Adrenal gland (tissue), 5 donors: ENCODE measurements around the gene HMGCLL1.

ENCODE experiments used
- POLR2A ChIP-seq, 2 donors: fragments of 450-650 bp; IDR thresholded peaks; one replicate each; pipeline ENCODE4 v1.6.1; 2017; ENCODE audit warnings: antibody characterized with exemption in 2 of 2, mild to moderate bottlenecking in 2 of 2, moderate library complexity in 1 of 2
- TF ChIP-seq, protein P1 (sequence below), 6 experiments: fragments of 450-650 bp in 4 of 6; fragments of 200-600 bp in 2 of 6; sonication (generic) in 1 of 6; IDR thresholded peaks; 1 replicate in 5 of 6; 2 replicates in 1 of 6; pipeline versions ENCODE4 v1.5.1 to v1.8.0; 2016 to 2021; ENCODE audit warnings: antibody characterized with exemption in 6 of 6, mild to moderate bottlenecking in 2 of 6, moderate library complexity in 1 of 6
- donor health status: DM: no; HTN: no; CAD: no.

DNA sequence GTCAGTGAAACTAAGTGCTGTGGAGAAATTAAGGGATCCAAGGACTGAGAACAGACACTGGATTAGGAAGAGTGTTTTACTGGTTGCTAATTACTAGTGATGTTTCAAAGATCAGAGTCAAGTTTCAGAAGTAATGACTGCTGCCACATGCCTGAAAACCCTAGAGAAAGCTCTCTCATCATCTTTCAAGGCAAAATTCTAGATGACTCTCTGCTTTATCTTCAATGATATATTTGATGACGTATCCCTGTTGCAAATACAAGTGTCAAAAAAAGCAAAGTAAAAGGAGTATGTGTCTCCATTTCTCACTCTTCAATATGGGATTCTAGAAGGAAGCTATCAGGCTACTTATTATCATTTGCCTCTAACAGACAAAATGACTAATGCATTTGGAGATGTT, 38.0 kb downstream of the HMGCLL1 start:
- no peak for TF ChIP-seq POLR2A (IDR thresholded peaks at IDR 0.05)
- TF ChIP-seq, protein P1, sequence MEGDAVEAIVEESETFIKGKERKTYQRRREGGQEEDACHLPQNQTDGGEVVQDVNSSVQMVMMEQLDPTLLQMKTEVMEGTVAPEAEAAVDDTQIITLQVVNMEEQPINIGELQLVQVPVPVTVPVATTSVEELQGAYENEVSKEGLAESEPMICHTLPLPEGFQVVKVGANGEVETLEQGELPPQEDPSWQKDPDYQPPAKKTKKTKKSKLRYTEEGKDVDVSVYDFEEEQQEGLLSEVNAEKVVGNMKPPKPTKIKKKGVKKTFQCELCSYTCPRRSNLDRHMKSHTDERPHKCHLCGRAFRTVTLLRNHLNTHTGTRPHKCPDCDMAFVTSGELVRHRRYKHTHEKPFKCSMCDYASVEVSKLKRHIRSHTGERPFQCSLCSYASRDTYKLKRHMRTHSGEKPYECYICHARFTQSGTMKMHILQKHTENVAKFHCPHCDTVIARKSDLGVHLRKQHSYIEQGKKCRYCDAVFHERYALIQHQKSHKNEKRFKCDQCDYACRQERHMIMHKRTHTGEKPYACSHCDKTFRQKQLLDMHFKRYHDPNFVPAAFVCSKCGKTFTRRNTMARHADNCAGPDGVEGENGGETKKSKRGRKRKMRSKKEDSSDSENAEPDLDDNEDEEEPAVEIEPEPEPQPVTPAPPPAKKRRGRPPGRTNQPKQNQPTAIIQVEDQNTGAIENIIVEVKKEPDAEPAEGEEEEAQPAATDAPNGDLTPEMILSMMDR (IDR thresholded peaks at IDR 0.05): no peak
